SU-DHL-6 (cell line): ENCODE results near the gene AKAP8L.

Experiments
- CTCF ChIP-seq: fragments of 200-600 bp; sonication (generic); IDR thresholded peaks from one replicate; pipeline ENCODE4 v1.5.1; 2017; ENCODE audit warnings: antibody characterized with exemption, mild to moderate bottlenecking, low read length, moderate library complexity; ENCODE audit not compliant: insufficient read depth, poor library complexity, severe bottlenecking
- EZH2phosphoT487 ChIP-seq: fragments of 200-600 bp; sonication (generic), shearing (Covaris generic); conservative IDR thresholded peaks from 2 replicates; pipeline ENCODE4 v1.6.1; 2018; ENCODE audit warnings: mild to moderate bottlenecking, antibody characterized with exemption, low read length, moderate library complexity, mixed read lengths

GRCh38 chr19:15431396-15432017, 12.7 kb upstream of the AKAP8L start:
- TF ChIP-seq CTCF (no peak), EZH2phosphoT487 (no peak)
